IMR-90 (cell line): Measurements from ENCODE around the gene MYO1D. TPM values are rescaled to one million over a fixed set of nuclear protein-coding genes. Genes with fewer than 3 reads are reported as not detected.

Experiments used
- ATAC-seq: fragments of 200-7000 bp; cut with Tn5 transposase; 2 replicates; pipeline ENCODE4 v1.9.1; 2020; ENCODE audit warnings: low read depth, mild to moderate bottlenecking, moderate library complexity
- BruUV-seq: library from RNA; stranded (reverse); fragments of 400-500 nt; replicated peaks from 2 replicates; lab custom pipeline; 2021; lab: Mats Ljungman, UMichigan
- CTCF ChIA-PET: fragments of 300-600 bp; formaldehyde crosslinking; extraction: SDS; loops from one replicate; lab custom pipeline; 2021; ENCODE audit warnings: antibody characterized with exemption; lab: Yijun Ruan, JAX
- POLR2A ChIA-PET: fragments of 300-600 bp; sonication (Branson Sonifier 250); formaldehyde crosslinking; loops from one replicate; lab custom pipeline; 2022; ENCODE audit warnings: antibody characterized with exemption; ENCODE audit not compliant: unreplicated experiment; lab: Charles Lee
- DNase-seq: peaks from one replicate; pipeline ENCODE4 v3.0.0; 2013
- H2AFZ ChIP-seq: replicated peaks from 2 replicates; pipeline ENCODE3; 2013; ENCODE audit warnings: low read length, mild to moderate bottlenecking; ENCODE audit not compliant: poor library complexity
- H2AK5ac ChIP-seq: 2 replicates; pipeline ENCODE4 v1.6.1; 2013; ENCODE audit warnings: low read depth, low read length, inconsistent platforms
- H2AK9ac ChIP-seq: replicated peaks from 2 replicates; pipeline ENCODE3; 2013; ENCODE audit warnings: mild to moderate bottlenecking, low read depth, low read length, moderate library complexity; ENCODE audit not compliant: poor library complexity
- H2BK120ac ChIP-seq: 2 replicates; pipeline ENCODE4 v1.6.1; 2013; ENCODE audit warnings: low read depth, low read length, inconsistent platforms
- H2BK15ac ChIP-seq: 3 replicates; pipeline ENCODE4 v1.6.1; 2013; ENCODE audit warnings: low read depth, low read length, inconsistent platforms
- H2BK20ac ChIP-seq: 2 replicates; pipeline ENCODE4 v1.6.1; 2013; ENCODE audit warnings: low read depth, mild to moderate bottlenecking, inconsistent platforms, low read length, moderate library complexity
- H2BK5ac ChIP-seq: 2 replicates; pipeline ENCODE4 v1.6.1; 2013; ENCODE audit warnings: mild to moderate bottlenecking, low read depth, low read length, inconsistent platforms; ENCODE audit not compliant: poor library complexity, severe bottlenecking
- H3K14ac ChIP-seq: replicated peaks from 2 replicates; pipeline ENCODE4 v1.6.1; 2013; ENCODE audit warnings: low read depth, low read length, inconsistent platforms
- H3K18ac ChIP-seq: 2 replicates; pipeline ENCODE4 v1.6.1; 2013; ENCODE audit warnings: low read depth, low read length, control low read depth
- H3K23ac ChIP-seq: 2 replicates; pipeline ENCODE4 v1.6.1; 2013; ENCODE audit warnings: low read depth, low read length, inconsistent platforms
- H3K27ac ChIP-seq: 2 replicates; pipeline ENCODE4 v1.5.1; 2013; ENCODE audit warnings: mild to moderate bottlenecking, control low read depth, low read length; ENCODE audit not compliant: insufficient read depth
- H3K27me3 ChIP-seq: 2 replicates; pipeline ENCODE4 v1.6.1; 2013; ENCODE audit warnings: low read length; ENCODE audit not compliant: control insufficient read depth, insufficient read depth
- H3K36me3 ChIP-seq: 2 replicates; pipeline ENCODE4 v1.6.1; 2013; ENCODE audit warnings: low read length, mixed read lengths; ENCODE audit not compliant: control insufficient read depth, insufficient read depth
- H3K4ac ChIP-seq: 2 replicates; pipeline ENCODE4 v1.6.1; 2013; ENCODE audit warnings: low read depth, low read length, inconsistent platforms
- H3K4me1 ChIP-seq: 2 replicates; pipeline ENCODE4 v1.6.1; 2013; ENCODE audit warnings: low read length, mixed read lengths; ENCODE audit not compliant: control insufficient read depth, insufficient read depth
- H3K4me2 ChIP-seq: 2 replicates; pipeline ENCODE4 v1.6.1; 2013; ENCODE audit warnings: low read depth, mild to moderate bottlenecking, control low read depth, low read length, moderate library complexity
- H3K4me3 ChIP-seq: 2 replicates; pipeline ENCODE4 v1.5.1; 2013; ENCODE audit warnings: low read depth, mild to moderate bottlenecking, control low read depth, low read length, moderate library complexity; ENCODE audit not compliant: insufficient read depth
- H3K56ac ChIP-seq: 2 replicates; pipeline ENCODE4 v1.6.1; 2013; ENCODE audit warnings: low read length, inconsistent platforms; ENCODE audit not compliant: insufficient read depth; ENCODE audit errors: extremely low read depth
- H3K79me1 ChIP-seq, 2 experiments: 2 replicates each; pipeline ENCODE4 v1.6.1; 2013; ENCODE audit warnings: low read length in 2 of 2, inconsistent platforms in 1 of 2, low read depth in 1 of 2
- H3K9ac ChIP-seq: 2 replicates; pipeline ENCODE4 v1.6.1; 2013; ENCODE audit warnings: low read depth, low read length, control low read depth
- H3K9me1 ChIP-seq: 2 replicates; pipeline ENCODE4 v1.6.1; 2013; ENCODE audit warnings: low read length, inconsistent platforms; ENCODE audit not compliant: insufficient read depth
- H3K9me3 ChIP-seq: 2 replicates; pipeline ENCODE4 v1.6.1; 2013; ENCODE audit warnings: low read length; ENCODE audit not compliant: control insufficient read depth, insufficient read depth
- H4K20me1 ChIP-seq: 2 replicates; pipeline ENCODE4 v1.6.1; 2013; ENCODE audit warnings: low read length, inconsistent platforms; ENCODE audit not compliant: insufficient read depth
- H4K5ac ChIP-seq: 2 replicates; pipeline ENCODE4 v1.6.1; 2013; ENCODE audit warnings: mild to moderate bottlenecking, low read depth, low read length, control low read depth
- H4K8ac ChIP-seq, 2 experiments: 2 replicates each; pipeline ENCODE4 v1.6.1; 2013; ENCODE audit warnings: low read depth in 2 of 2, low read length in 2 of 2, control low read depth in 1 of 2, inconsistent platforms in 1 of 2
- H4K91ac ChIP-seq: 2 replicates; pipeline ENCODE4 v1.6.1; 2013; ENCODE audit warnings: low read depth, low read length, inconsistent platforms; ENCODE audit not compliant: insufficient read depth
- BHLHE40 ChIP-seq: fragments of 150-350 bp; IDR thresholded peaks from 2 replicates; pipeline ENCODE4 v1.6.1; 2016; ENCODE audit warnings: mild to moderate bottlenecking, low read depth, low read length
- CEBPB ChIP-seq: IDR thresholded peaks from 2 replicates; pipeline ENCODE4 v1.6.1; 2012; ENCODE audit warnings: low read depth, low read length, improper control_type of control experiment
- CHD1 ChIP-seq: IDR thresholded peaks from 2 replicates; pipeline ENCODE4 v1.6.1; 2012; ENCODE audit warnings: low read depth, low read length, improper control_type of control experiment
- CTCF ChIP-seq: conservative IDR thresholded peaks from 2 replicates; pipeline ENCODE4 v1.5.1; 2012; ENCODE audit warnings: mild to moderate bottlenecking, low read depth, low read length, improper control_type of control experiment
- FOS ChIP-seq: fragments of 150-350 bp; IDR thresholded peaks from 2 replicates; pipeline ENCODE4 v1.6.1; 2016; ENCODE audit warnings: low read depth, low read length
- MAFK ChIP-seq: IDR thresholded peaks from 2 replicates; pipeline ENCODE4 v1.6.1; 2012; ENCODE audit warnings: low read depth, low read length, improper control_type of control experiment
- MXI1 ChIP-seq: IDR thresholded peaks from 2 replicates; pipeline ENCODE4 v1.6.1; 2012; ENCODE audit warnings: low read depth, mild to moderate bottlenecking, low read length, moderate library complexity, borderline replicate concordance
- RAD21 ChIP-seq: IDR thresholded peaks from 2 replicates; pipeline ENCODE4 v1.6.1; 2012; ENCODE audit warnings: low read length, improper control_type of control experiment
- RFX5 ChIP-seq: IDR thresholded peaks from 2 replicates; pipeline ENCODE4 v1.8.0; 2012; ENCODE audit warnings: low read depth, mild to moderate bottlenecking, low read length, moderate library complexity
- SMC3 ChIP-seq: fragments of 150-350 bp; IDR thresholded peaks from 2 replicates; pipeline ENCODE4 v1.6.1; 2016; ENCODE audit warnings: low read depth, mild to moderate bottlenecking, antibody characterized with exemption, low read length, moderate library complexity
- USF2 ChIP-seq: fragments of 150-350 bp; IDR thresholded peaks from 2 replicates; pipeline ENCODE4 v1.6.1; 2017; ENCODE audit warnings: mild to moderate bottlenecking, antibody characterized with exemption, low read length, low read depth
- WGBS, 2 experiments: methylation state at CpG; one replicate each; pipeline versions ENCODE4 v1.1.5 to v1.1.7; 2013; ENCODE audit warnings: missing lambda C conversion rate in 2 of 2; ENCODE audit not compliant: insufficient read length in 1 of 2; ENCODE audit errors: extremely low coverage in 2 of 2; 5-methylcytosine and 5-hydroxymethylcytosine counted together
- dilution Hi-C: fragments of 300-500 bp; cut with HindIII; formaldehyde crosslinking; loops from one replicate; pipeline ENCODE4 v1.14.3; 2018; ENCODE audit warnings: low sequenced_read_pairs; ENCODE audit not compliant: unreplicated experiment
- in situ Hi-C: fragments of 300-500 bp; cut with MboI; formaldehyde crosslinking; loops from 3 replicates; pipeline ENCODE4 v1.14.3; 2019; ENCODE audit warnings: low sequenced_read_pairs, inconsistent platforms, mixed read lengths
- intact Hi-C: fragments of 100-400 bp; cut with micrococcal nuclease; formaldehyde crosslinking; loops from 2 replicates; pipeline ENCODE4 v1.10.0; 2022
- polyA plus RNA-seq, 3 experiments: library from polyadenylated mRNA; depleted of rRNA; stranded (reverse); fragments of >200 nt; gene quantifications; 2 replicates each; pipeline ENCODE4 v1.2.3, GENCODE V29; 2012; ENCODE audit warnings: low replicate concordance in 1 of 3
- total RNA-seq: library from RNA; depleted of rRNA; stranded (reverse); fragments of >200 nt; gene quantifications from 2 replicates; pipeline ENCODE4 v1.2.3, GENCODE V29; 2012
- TF ChIP-seq, protein P1 (sequence below): fragments of 150-350 bp; IDR thresholded peaks from 2 replicates; pipeline ENCODE4 v1.6.1; 2016; ENCODE audit warnings: low read depth, mild to moderate bottlenecking, low read length, moderate library complexity, borderline replicate concordance

Gene MYO1D
- total and polyA plus RNA-seq, 2 of the 4 experiments (the other 2 are of a cell fraction) = 0.63 to 0.90 TPM

- TF ChIP-seq CEBPB (no peak), CHD1 (no peak), USF2 (no peak), MXI1 (no peak), SMC3 (no peak), MAFK (no peak), RAD21 (no peak), FOS (no peak), RFX5 (no peak), CTCF (no peak), BHLHE40 (no peak)
- TF ChIP-seq, protein P1, sequence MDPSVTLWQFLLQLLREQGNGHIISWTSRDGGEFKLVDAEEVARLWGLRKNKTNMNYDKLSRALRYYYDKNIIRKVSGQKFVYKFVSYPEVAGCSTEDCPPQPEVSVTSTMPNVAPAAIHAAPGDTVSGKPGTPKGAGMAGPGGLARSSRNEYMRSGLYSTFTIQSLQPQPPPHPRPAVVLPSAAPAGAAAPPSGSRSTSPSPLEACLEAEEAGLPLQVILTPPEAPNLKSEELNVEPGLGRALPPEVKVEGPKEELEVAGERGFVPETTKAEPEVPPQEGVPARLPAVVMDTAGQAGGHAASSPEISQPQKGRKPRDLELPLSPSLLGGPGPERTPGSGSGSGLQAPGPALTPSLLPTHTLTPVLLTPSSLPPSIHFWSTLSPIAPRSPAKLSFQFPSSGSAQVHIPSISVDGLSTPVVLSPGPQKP = no peak
- Histone ChIP-seq H3K56ac (no peak overlapping the region), H3K79me1 (no peaks in the 10 kb centered on the region), H3K36me3 (no peaks in the 10 kb centered on the region), H2BK120ac (no peak overlapping the region), H2BK15ac (no peak overlapping the region), H2AK9ac (no peak overlapping the region), H3K4me1 (no peaks in the 10 kb centered on the region), H2BK5ac (no peak overlapping the region), H2AFZ (no peak overlapping the region), H3K14ac (no peak overlapping the region), H3K27me3 (no peaks in the 10 kb centered on the region), H4K91ac (no peak overlapping the region), H3K9ac (no peak overlapping the region), H3K9me1 (no peaks in the 10 kb centered on the region), H3K4me2 (no peak overlapping the region), H3K4me3 (no peak overlapping the region), H4K8ac (no peak overlapping the region), H3K23ac (no peak overlapping the region), H3K18ac (no peak overlapping the region), H3K4ac (no peak overlapping the region), H3K27ac (no peak overlapping the region), H2BK20ac (no peak overlapping the region), H2AK5ac (no peak overlapping the region), H4K20me1 (no peaks in the 10 kb centered on the region), H3K9me3 (no peaks in the 10 kb centered on the region), H4K5ac (no peak overlapping the region)
- DNase-seq (no peak), ATAC-seq (no peak)
- intact Hi-C loops (no loop called here), in situ Hi-C loops (no loop called here), dilution Hi-C loops (no loop called here)
- 64% methylated on average over 2 of the region's 7 CpGs; no CpG with 5 or more reads in 1 of the 2 experiments for WGBS, 2 experiments
- POLR2A ChIA-PET = no interaction called here
- CTCF ChIA-PET = no interaction called here
- BruUV-seq = no TSS peak
Observed at GRCh38 chr17:32609884-32610650, 266.9 kb downstream of the MYO1D start.
